Fibroblast of the aortic adventitia (primary cell): ENCODE results near the gene PPP2R5B. TPM values are rescaled to one million over a fixed set of nuclear protein-coding genes. Genes with fewer than 3 reads are reported as not detected.
A peak's percentile ranks its signal among the peaks of the same experiment; 100 is the strongest.

Source experiments
- DNase-seq: peaks from one replicate; pipeline ENCODE4 v3.0.0-alpha.2; 2010; ENCODE audit warnings: low read depth
- H3K4me3 ChIP-seq: 2 replicates; pipeline ENCODE4 v1.5.1; 2011; ENCODE audit warnings: low read depth, mild to moderate bottlenecking, control low read depth, low read length, moderate library complexity
- total RNA-seq: library from RNA; depleted of rRNA; stranded (reverse); fragments of >200 nt; gene quantifications from 2 replicates; pipeline ENCODE4 v1.2.3, GENCODE V29; 2012; ENCODE audit warnings: low replicate concordance
- TF ChIP-seq, protein P1 (sequence below): IDR thresholded peaks from 2 replicates; pipeline ENCODE4 v1.5.1; 2011; ENCODE audit warnings: mild to moderate bottlenecking, low read length, control low read depth, inconsistent platforms; ENCODE audit not compliant: insufficient read depth

The PPP2R5B gene
- total RNA-seq: 7.9 and 9.3 TPM in 2 replicates

GRCh38 chr11:64923944-64924909 lies at the start of gene PPP2R5B:
Gene PPP2R5B (plus strand): TSS chr11:64924689. CDS start chr11:64925735, 1,046 bp downstream.
- peak; percentile 93 for DNase-seq
- peak within 1 kb of the TSS; percentile 84 for H3K4me3 ChIP-seq
- TF ChIP-seq, protein P1, sequence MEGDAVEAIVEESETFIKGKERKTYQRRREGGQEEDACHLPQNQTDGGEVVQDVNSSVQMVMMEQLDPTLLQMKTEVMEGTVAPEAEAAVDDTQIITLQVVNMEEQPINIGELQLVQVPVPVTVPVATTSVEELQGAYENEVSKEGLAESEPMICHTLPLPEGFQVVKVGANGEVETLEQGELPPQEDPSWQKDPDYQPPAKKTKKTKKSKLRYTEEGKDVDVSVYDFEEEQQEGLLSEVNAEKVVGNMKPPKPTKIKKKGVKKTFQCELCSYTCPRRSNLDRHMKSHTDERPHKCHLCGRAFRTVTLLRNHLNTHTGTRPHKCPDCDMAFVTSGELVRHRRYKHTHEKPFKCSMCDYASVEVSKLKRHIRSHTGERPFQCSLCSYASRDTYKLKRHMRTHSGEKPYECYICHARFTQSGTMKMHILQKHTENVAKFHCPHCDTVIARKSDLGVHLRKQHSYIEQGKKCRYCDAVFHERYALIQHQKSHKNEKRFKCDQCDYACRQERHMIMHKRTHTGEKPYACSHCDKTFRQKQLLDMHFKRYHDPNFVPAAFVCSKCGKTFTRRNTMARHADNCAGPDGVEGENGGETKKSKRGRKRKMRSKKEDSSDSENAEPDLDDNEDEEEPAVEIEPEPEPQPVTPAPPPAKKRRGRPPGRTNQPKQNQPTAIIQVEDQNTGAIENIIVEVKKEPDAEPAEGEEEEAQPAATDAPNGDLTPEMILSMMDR: no peak

- DNase-seq: no peak
- peak overlapping the region; percentile 97 for H3K4me3 ChIP-seq
- TF ChIP-seq, protein P1: peak; percentile 21
Measured at GRCh38 chr11:64875369-64876228, 48.9 kb upstream of the PPP2R5B start.

GRCh38 chr11:64876229-64876750 lies 48.2 kb upstream of the PPP2R5B start:
- TF ChIP-seq, protein P1: no peak
- H3K4me3 ChIP-seq: peak overlapping the region; percentile 97

GRCh38 chr11:64876835-64877341 lies 47.6 kb upstream of the PPP2R5B start:
- DNase-seq: peak; percentile 69
- peak overlapping the region; percentile 97 for H3K4me3 ChIP-seq
- TF ChIP-seq, protein P1: no peak

More at GRCh38 chr11:64876229-64876750, 48.2 kb upstream of the PPP2R5B start:
- DNase-seq: no peak

DNA sequence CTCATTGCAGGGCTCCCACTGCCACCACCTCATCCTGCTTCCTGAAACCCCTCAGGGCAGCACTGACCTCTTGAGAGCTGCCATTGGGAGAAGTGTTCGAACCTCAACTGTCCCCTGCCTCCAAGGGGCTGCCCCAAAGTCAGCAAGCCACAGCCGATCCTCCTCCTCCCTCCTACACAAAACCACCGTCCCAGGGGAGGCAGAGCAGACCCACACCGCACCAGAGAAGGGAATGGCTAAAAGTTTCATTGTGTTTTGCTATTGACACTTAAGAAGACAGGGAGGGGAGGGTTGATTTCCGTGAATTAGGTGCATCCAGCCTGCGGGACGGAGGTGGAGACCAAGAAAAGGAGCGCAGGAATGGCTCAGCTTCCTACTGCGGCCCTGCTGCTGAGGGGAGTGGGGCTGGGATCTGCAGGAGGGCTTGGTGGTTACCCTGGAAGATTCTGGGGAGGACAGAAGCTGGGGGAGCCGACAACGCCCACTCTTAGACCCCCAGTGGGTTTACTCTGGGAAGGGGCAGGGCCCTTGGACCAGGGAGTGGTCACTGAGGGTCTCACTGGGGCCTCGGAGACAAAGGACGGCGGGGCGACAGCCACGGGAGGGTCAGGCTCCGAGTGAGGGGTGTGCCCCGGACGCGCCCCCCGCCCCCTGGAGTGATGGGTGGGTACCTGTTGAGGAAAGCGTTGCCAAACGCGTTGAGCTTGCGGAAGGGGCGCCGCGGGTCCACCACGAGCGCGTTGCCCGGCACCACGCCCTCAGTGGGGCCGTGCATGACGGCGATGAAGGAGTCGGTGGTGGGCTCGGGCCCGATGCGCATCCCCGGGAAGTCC lies 46.9 kb upstream of the PPP2R5B start:
- TF ChIP-seq, protein P1: no peak
- H3K4me3 ChIP-seq: peak overlapping the region; percentile 97
- no peak for DNase-seq
